ENCODE measurements around the gene PRUNE2. TPM values are rescaled to one million over a fixed set of nuclear protein-coding genes. Genes with fewer than 3 reads are reported as not detected.

Gene PRUNE2
- polyA plus RNA-seq, 1 of the 3 experiments (the other 2 are of a cell fraction): 13.0 TPM

GRCh38 chr9:76744336-76744735 is 161.6 kb downstream of the PRUNE2 start:
- Histone ChIP-seq H3K9me3 (no peaks in the 10 kb centered on the region), H4K20me1 (ENCODE audit: insufficient read depth) (no peaks in the 10 kb centered on the region), H3K36me3 (replicated peaks in 1 of 2; ENCODE audit: control insufficient read depth in 1 of 2, insufficient read depth in 2 of 2, low read length in 1 of 2) (no peaks in the 10 kb centered on the region), H3K4me2 (no peak overlapping the region), H2AFZ (ENCODE audit: low read depth) (no peak overlapping the region), H3K9me2 (no peaks in the 10 kb centered on the region), H3F3A (replicated peaks; ENCODE audit: insufficient read depth) (no peaks in the 10 kb centered on the region), H3K4me1 (ENCODE audit: control insufficient read depth in 1 of 2, insufficient read depth in 2 of 2, low read depth in 1 of 2, low read length in 1 of 2) (no peaks in the 10 kb centered on the region), H3K27ac (ENCODE audit: low read depth in 2 of 2, low read length in 1 of 2) (no peak overlapping the region), H3K4me3 (ENCODE audit: low read depth in 2 of 2, low read length in 1 of 2) (no peak overlapping the region), H3K9ac (no peak overlapping the region), H3K79me2 (ENCODE audit: insufficient read depth) (no peaks in the 10 kb centered on the region), H3K27me3 (ENCODE audit: insufficient read depth) (peaks cover 33% of the 10 kb centered on the region; the same call in 1 of the 2 replicates)
- TF ChIP-seq SMC3 (IDR thresholded peaks at IDR 0.05; ENCODE audit: low read depth, low read length) (no peak), EP300 (IDR thresholded peaks at IDR 0.05; ENCODE audit: borderline replicate concordance in 1 of 2, low read depth in 1 of 2, low read length in 1 of 2) (no peak), ZBTB33 (IDR thresholded peaks at IDR 0.05; ENCODE audit: borderline replicate concordance, low read depth) (no peak), MXI1 (IDR thresholded peaks at IDR 0.05; ENCODE audit: low read depth, low read length) (no peak), NFIC (IDR thresholded peaks at IDR 0.05; ENCODE audit: borderline replicate concordance) (no peak), CTCF (IDR thresholded peaks at IDR 0.05) (no peak), GATA2 (CRISPR knock-in tag; IDR thresholded peaks at IDR 0.05) (no peak), JUND (IDR thresholded peaks at IDR 0.05) (no peak), FOXM1 (IDR thresholded peaks at IDR 0.05; ENCODE audit: low read depth) (no peak), IRF3 (IDR thresholded peaks at IDR 0.05; ENCODE audit: low read depth, low read length) (no peak), YY1 (IDR thresholded peaks at IDR 0.05; ENCODE audit: low read depth) (no peak), POLR2AphosphoS5 (IDR thresholded peaks at IDR 0.05; ENCODE audit: low read depth, low read length) (no peak), GABPA (IDR thresholded peaks at IDR 0.05; ENCODE audit: low read depth) (no peak), USF2 (IDR thresholded peaks at IDR 0.05; ENCODE audit: borderline replicate concordance, low read depth, low read length) (no peak), ELF1 (IDR thresholded peaks at IDR 0.05) (no peak)
- 0% methylated on average over 3 of the region's 3 CpGs for WGBS (ENCODE audit: low lambda C conversion rate)
- ChIA-PET POLR2A (no interaction called here), CTCF (no interaction called here)
- no peak for DNase-seq
